ENCODE measurements around the gene ABLIM1. TPM values are rescaled to one million over a fixed set of nuclear protein-coding genes. Genes with fewer than 3 reads are reported as not detected.

ABLIM1 gene
- total RNA-seq, 1 donor from 2014 or later: 35.8 TPM

DNA sequence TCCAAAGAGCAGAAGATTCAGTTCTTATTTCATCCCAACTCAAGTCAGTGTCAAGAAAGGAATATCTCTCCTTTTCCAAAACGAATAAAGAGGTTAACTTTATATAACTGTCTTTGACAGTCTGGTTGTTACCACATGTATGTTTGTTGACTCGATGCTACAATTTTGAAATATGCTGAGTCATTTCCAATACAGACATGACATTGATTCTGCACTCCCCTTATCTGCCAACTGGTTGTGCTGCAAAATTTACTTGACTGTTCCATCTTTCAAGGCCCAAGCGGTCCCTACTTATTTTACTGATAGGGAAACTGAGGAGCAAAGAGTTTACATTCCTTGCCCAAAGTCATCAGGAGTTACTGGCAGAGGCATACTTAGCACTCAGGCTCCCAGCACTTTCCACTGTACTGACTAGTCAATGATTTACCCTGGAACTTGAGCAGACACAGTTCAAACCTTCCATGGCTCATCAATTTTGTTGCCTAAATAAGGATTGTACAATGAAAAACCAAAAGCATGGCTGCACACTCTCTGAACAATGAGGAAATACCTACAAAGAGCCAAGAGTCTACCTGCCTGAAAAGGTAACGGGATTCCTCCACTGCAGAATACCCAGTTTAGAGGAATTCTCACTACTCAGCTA lies 52.8 kb downstream of the ABLIM1 start:
- Mint-ChIP-seq H3K4me1 (no peaks in the 10 kb centered on the region), H3K36me3 (ENCODE audit: low read depth) (no peaks in the 10 kb centered on the region), H3K9me3 (peaks cover 2% of the 10 kb centered on the region), H3K27me3 (ENCODE audit: low read depth) (no peaks in the 10 kb centered on the region), H3K4me3 (no peak overlapping the region), H3K27ac (ENCODE audit: unreplicated experiment) (no peak overlapping the region)
- no peak for DNase-seq (ENCODE audit: low read depth, low spot score)
- TF ChIP-seq, protein P1, sequence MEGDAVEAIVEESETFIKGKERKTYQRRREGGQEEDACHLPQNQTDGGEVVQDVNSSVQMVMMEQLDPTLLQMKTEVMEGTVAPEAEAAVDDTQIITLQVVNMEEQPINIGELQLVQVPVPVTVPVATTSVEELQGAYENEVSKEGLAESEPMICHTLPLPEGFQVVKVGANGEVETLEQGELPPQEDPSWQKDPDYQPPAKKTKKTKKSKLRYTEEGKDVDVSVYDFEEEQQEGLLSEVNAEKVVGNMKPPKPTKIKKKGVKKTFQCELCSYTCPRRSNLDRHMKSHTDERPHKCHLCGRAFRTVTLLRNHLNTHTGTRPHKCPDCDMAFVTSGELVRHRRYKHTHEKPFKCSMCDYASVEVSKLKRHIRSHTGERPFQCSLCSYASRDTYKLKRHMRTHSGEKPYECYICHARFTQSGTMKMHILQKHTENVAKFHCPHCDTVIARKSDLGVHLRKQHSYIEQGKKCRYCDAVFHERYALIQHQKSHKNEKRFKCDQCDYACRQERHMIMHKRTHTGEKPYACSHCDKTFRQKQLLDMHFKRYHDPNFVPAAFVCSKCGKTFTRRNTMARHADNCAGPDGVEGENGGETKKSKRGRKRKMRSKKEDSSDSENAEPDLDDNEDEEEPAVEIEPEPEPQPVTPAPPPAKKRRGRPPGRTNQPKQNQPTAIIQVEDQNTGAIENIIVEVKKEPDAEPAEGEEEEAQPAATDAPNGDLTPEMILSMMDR (conservative IDR thresholded peaks at IDR 0.05): no peak

DNA sequence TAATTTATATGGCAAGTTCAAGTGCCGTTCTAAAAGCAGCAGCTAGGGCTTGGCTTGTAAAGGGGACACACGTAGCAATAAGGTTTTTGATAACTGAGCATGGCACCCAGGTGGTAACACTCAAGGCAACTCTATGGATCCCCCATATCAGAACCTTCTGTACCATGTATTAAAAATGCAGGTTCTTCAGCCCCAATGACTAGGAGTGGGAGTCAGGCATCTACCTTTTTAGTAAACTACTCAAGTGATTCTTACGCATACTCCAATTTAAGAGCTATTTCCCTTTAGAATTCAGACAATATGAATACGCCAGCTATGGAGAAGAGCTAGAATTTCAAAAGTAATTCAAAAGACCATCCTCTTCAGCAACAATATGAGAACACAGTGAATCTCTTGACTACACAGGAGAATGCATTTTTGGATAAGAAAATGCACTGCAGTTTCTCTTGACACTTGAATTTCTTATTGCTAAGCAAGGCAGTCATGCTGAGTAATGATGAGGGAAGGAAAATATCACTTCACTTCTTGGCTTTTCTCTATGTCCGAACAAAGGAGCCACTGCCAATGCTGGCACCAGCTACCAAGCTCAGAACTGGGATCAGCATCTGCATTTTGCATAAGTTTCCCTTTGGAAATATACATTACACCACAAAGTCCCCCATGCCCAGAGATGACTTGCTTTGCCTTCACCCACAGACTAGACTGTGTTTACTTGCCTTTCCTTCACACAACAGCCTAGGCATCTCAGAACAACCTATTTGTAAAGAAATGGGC lies 53.5 kb downstream of the ABLIM1 start:
- no peaks in the 10 kb centered on the region for H3K36me3 Mint-ChIP-seq (ENCODE audit: low read depth)
- H3K27ac Mint-ChIP-seq (ENCODE audit: unreplicated experiment): no peak overlapping the region
- DNase-seq (ENCODE audit: low read depth, low spot score): no peak
- no peak overlapping the region for H3K4me3 Mint-ChIP-seq
- TF ChIP-seq, protein P1 (conservative IDR thresholded peaks at IDR 0.05): no peak
- H3K4me1 Mint-ChIP-seq: no peaks in the 10 kb centered on the region
- H3K9me3 Mint-ChIP-seq: peaks cover 2% of the 10 kb centered on the region
- no peaks in the 10 kb centered on the region for H3K27me3 Mint-ChIP-seq (ENCODE audit: low read depth)

DNA sequence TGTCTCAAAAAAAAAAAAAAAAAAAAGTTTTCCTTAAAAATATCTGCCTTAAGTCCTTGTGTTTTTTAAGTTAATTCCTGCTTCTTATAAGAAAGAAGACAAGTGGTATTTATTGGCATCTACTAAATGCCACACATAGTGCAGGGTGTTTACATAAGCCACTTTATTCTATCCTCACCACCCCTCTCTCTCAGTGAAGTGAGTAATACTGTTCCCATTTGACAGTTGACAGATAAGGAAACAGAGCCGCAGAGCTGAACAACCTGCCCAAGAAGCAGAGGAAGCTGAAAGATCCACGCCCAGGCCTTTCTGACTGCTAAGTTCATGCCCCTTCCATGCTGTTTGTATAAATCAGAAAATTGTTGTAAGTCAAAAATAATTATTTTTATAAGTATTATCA lies 54.1 kb downstream of the ABLIM1 start:
- no peaks in the 10 kb centered on the region for H3K36me3 Mint-ChIP-seq (ENCODE audit: low read depth)
- no peak for DNase-seq (ENCODE audit: low read depth, low spot score)
- H3K27me3 Mint-ChIP-seq (ENCODE audit: low read depth): no peaks in the 10 kb centered on the region
- no peak overlapping the region for H3K4me3 Mint-ChIP-seq
- TF ChIP-seq, protein P1 (conservative IDR thresholded peaks at IDR 0.05): no peak
- H3K27ac Mint-ChIP-seq (ENCODE audit: unreplicated experiment): no peak overlapping the region
- no peaks in the 10 kb centered on the region for H3K4me1 Mint-ChIP-seq
- peaks cover 2% of the 10 kb centered on the region for H3K9me3 Mint-ChIP-seq

DNA sequence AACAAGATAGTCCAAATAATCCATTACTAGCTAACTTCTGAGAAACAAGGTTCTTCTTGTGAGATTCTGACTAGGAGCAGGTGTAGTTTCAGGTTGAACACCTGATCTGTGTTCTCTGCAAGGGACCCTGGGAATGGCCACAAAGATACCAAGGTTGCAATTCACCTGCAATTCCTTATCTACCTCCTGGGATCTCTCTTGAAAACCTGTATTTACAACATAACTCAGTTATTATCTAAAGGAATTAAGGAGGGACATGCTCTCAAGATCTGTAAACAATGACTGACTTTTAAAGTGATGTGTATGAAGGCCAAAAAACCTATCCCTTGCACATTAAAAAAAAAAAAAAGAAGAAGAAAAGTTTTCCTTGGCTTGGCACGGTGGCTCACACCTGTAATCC lies 54.8 kb downstream of the ABLIM1 start:
- peaks cover 2% of the 10 kb centered on the region for H3K9me3 Mint-ChIP-seq
- H3K27ac Mint-ChIP-seq (ENCODE audit: unreplicated experiment): no peak overlapping the region
- no peaks in the 10 kb centered on the region for H3K27me3 Mint-ChIP-seq (ENCODE audit: low read depth)
- H3K4me1 Mint-ChIP-seq: no peaks in the 10 kb centered on the region
- no peaks in the 10 kb centered on the region for H3K36me3 Mint-ChIP-seq (ENCODE audit: low read depth)
- TF ChIP-seq, protein P1 (conservative IDR thresholded peaks at IDR 0.05): no peak
- no peak for DNase-seq (ENCODE audit: low read depth, low spot score)
- no peak overlapping the region for H3K4me3 Mint-ChIP-seq

DNA sequence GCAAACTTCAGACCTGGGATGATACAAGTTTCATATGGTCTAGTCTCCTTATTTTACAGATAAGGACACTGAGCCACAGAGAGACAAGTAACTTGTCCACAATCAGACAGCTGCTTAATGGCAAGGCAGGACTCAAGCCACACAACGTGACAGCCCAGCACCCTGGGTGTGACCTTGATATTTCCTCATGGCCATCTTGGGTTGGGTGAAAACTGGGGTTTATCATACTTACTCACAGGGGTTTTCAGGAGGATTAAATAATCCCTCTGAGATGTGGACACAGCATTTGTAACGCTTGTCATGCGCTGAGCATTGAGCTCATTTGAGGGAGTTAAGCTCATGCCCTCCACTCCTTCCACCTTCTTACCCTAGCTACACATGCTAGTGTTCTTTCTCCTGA lies 58.0 kb downstream of the ABLIM1 start:
- no peak for DNase-seq (ENCODE audit: low read depth, low spot score)
- Mint-ChIP-seq H3K27ac (ENCODE audit: unreplicated experiment) (no peak overlapping the region), H3K4me3 (no peak overlapping the region), H3K27me3 (ENCODE audit: low read depth) (peaks cover 4% of the 10 kb centered on the region), H3K36me3 (ENCODE audit: low read depth) (no peaks in the 10 kb centered on the region), H3K9me3 (no peaks in the 10 kb centered on the region), H3K4me1 (no peaks in the 10 kb centered on the region)
- TF ChIP-seq, protein P1 (conservative IDR thresholded peaks at IDR 0.05): no peak
